Activated CD4-positive, alpha-beta T cell treated with anti-CD3 and anti-CD28 coated beads, Interleukin-2, amount 50 U/mL, for 24 hours (primary cell): Measurements from ENCODE around the gene KCNH3.
"Not testable (repeated sequence)": the region's sequence is repeated elsewhere in the genome, so short reads cannot be mapped to it uniquely, and the experiment has no call there.

Experiments
- DNase-seq, 2 donors: peaks; one replicate each; pipeline ENCODE4 v3.0.0-alpha.2; 2020; ENCODE audit warnings: low read depth in 1 of 2, low spot score in 1 of 2

The KCNH3 gene

DNA sequence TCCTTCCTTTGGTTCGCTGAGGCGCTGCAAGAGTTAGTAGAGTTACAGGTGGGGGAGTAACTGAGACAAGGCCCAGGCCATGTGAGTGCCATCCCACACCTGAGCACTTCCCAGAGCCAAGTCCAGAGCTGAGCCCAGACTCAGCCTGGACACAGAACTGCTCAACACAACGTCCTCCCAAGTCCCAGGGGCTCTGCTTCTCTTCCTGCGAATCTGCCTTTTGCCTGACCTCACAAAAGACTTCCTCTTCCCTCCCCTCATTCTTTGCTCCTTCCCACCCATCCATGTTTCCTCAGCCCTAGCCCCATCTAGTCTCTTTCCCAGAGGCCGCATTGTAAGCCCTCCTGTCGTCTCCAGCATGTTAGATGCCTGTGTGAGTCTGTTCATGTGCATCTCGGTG lies 45.8 kb downstream of the KCNH3 start:
- no peak for DNase-seq

DNA sequence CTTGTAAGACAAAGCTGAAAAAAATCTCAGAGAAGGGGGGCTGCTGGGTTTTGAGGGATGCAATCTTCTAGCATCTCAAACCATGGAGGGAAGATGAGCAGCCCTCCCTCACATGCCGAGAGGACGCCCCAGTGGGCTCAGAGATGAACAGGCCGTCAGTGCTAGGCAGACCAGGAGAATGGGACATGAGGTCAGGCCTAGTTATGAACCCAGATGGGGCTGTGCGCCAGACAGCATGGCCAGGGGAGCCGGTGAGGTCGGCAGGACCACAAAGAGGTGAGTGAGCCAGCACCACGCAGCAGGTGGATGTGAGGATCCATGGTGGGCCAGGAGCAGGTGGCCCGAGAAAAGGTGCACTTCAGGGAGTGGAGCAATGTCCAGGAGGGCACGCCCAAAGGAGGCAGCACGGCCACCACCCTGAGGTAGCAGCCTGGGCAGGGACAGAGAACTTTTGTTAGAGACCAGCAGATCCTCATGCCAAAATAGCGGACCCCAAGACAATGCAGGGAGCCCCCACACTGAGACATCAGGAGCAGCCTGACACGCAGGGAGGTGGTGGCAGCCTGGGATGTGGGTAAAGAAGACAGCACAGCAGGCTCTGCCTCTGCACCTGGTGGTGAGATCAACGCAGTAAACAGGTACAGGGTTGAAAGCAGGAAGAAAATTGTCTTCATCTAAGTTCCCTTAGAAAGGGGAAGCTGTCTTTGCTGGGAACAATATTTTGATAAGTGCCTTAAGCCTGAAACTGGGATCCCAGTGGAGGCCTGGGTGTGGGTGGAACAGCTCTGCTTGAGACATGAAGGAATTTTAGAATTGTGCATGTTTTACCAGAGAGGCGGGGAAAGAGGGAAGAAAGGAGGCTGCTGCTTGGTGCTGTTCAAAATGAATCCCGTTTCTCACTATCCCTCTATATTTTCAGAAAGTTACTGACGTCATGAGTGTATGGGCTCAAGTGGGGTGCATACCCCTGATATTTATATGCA lies 46.9 kb downstream of the KCNH3 start:
- DNase-seq: no peak

DNA sequence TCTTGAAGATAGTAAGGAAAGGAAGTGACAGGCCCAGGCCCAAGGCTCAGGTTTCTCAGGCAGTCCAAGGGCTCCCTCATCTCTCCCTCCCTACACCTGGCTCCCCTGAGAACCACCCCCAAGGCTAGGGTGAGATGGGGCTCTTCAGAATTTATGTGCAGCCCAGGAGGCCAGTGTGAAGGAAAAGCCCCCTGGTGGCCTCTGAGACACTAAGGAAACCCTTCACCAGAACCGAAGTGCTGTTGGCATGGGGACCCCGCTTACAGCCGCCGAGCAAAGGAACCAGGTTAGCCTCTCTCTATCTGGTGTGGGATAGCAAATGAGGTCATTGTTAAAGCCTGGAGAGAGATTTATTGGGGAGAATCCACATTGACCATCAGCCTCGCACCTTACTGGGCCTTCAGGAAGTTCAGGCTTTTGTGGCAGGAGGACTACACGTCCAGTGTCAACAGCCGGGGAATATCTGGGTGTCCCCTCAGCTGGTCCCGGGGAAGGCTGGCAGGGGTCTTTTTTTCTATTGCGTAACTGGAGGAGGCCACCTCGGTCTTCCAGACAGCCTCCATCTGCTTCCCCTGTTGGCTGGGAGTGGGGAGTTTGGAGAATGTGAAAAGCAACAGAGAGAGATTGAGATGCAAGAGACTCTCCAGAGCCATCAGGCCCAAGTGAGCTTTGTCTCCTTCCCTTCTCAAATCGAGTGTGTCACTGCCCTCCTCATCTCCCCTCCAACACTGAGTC lies 48.5 kb downstream of the KCNH3 start:
- no peak for DNase-seq

DNA sequence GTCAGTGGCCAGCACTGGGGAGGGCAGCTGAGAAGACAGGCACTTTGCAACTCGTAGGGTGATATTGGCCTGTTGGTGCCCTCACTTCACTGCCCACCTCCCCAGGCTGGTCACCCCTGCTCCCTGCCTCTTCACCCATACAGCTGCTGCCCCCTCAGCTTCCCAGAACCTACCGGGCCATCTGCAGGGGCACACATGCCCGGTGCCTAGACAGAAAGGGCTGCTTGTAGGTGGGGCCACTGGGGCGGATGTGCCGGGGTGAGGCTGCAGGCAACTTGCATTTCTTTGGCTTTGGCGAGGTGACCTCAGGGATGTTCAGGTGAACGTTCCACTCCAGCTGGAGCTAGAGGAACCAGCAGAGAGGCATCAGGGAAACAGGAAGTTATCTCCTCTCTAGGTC lies 49.5 kb downstream of the KCNH3 start:
- no peak for DNase-seq

DNA sequence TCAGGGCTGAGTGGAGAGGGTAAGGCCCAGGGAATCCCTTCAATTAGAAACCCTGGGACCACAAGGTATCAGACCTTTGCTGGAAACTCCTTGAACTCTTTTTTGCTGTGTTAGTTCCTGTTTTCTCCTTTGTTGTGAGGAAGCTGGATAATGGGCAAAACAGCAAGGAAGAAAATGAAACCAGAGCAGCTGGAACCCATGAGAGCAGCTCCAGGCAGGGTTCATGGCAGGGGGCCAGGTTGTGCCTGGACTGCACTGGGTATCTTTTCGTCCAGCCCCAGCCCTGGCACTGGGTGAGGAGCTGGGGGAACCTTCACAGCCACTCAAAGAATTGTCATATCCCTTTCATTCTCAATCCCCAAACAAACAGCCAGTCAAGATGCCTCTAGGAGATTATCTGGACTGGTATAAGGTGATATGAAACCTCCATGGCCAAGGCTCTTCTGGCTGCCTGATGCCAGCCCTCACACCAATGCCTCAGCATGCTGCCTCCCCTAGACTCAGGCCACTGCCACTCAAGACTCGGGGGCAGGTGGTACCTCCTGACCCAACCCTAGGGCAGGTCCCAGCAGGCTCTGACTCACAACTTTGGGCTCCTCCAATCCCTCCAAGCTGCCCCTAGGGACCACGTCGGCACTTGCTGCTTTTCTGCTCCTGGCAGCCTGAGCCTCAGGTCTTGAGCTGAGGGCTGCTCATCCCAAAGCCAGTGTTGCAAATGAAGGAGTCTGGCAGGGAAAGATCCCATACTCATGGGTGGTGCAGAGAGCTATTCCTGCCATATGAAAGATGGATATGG lies 50.1 kb downstream of the KCNH3 start:
- no peak for DNase-seq

DNA sequence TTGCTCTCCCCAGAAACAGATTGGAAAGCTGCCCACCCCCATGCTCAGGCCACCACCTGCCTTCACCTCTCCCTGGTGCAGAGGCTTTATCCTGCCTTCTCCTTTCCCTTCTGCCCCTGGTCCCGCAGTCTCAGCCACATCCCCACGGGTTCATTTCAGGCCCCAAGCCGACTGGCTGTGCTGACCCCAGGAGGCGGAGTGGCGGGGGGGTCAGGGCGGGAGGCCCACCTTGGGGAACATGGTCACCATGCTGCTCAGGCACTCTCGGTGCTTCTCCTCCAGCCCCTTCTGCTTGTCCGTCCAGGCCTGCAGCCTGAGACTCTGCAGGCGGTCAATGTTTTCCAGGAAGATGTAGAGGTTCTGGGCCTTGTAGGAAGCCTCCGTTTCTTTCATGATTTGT lies 59.7 kb downstream of the KCNH3 start:
- no peak for DNase-seq

DNA sequence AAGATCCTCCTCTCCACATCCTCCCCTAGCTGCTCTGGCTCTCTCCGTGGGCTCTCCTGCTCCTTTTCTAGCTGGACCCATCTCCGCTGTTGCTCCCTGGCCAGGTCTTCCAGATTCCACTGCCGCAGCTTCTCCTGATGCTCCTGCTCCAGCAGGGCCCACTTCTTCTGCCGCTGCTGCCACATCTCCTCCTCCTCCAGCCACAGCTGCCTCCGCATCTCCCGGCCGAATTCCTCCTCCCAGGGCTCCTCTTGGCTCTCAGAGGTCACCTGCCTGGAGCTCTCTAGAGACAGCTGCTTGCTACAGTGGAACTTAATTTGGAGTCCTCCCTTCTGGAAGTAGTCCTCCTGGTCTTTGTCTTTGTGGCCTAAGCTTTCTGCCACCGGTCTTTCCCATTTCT lies 61.1 kb downstream of the KCNH3 start:
- DNase-seq: no peak

DNA sequence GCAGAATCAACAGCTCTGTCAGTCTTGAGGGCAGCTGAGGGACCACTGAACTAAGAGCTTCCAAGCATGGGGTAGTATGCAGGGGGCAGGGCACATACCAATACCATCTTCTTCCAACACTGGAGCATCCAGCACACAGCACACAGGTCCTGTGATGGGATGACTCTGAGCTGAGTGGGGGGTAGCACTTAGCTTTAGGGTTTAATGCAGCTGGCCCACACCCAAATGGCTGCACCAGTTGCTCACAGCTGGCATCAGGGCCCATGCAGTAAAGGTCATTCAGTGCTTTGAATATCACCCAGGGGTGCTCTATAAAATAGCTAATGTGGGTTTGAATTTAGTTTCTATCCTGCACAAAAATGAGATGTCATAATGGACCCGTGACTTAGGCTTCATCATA lies 64.9 kb downstream of the KCNH3 start:
- no peak for DNase-seq

DNA sequence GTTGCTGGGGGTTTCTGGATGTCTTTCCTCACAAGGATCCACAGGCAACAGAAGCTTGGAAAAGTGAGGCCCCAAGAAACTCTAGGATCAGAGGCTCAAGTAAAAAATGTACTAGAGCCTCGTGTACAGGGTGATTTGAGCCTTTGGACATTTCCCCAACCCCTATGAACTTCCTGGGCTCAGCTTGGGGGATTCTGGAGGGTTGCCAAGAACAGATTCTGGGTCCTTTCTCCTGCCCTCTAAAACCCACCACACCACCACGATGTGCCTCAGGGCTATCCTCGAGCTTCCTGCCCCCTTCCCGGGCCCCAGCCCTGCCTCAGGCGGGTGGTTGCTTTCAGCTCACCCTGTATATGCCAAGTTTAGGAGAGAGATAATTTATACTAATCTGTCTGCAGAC lies 66.0 kb downstream of the KCNH3 start:
- no peak for DNase-seq

DNA sequence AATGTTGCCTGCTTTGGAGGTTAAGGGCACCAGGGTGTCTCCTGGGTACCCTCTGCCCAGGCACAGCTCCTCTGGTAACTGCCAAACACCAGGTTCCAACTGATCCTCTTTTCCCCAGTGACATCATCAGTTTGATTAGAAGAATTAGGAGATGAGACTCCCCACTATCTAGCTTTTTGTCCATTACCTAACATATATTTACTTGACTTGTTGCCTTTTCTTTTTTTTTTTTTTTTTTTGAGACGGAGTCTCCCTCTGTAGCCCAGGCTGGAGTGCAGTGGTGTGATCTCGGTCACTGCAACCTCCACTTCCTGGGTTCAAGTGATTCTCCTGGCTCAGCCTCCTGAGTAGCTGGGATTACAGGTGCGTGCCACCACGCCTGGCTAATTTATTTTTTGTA lies 66.7 kb downstream of the KCNH3 start, which contains the start of gene FAM186B:
TSS of gene FAM186B (minus strand) at position 101 of the 400 bp plus-strand sequence. CDS start 162 bp downstream, outside the sequence.
- DNase-seq: not testable (repeated sequence)
